Activated CD4-positive, alpha-beta T cell treated with anti-CD3 and anti-CD28 coated beads for 36 hours (primary cell): ENCODE measurements around the gene ATP5PO. TPM values are rescaled to one million over a fixed set of nuclear protein-coding genes. Genes with fewer than 3 reads are reported as not detected.

Experiments
- ATAC-seq: fragments of 200-7000 bp; cut with Tn5 transposase; one replicate; pipeline ENCODE4 v1.10.0; 2021; ENCODE audit warnings: mild to moderate bottlenecking, moderate library complexity
- CTCF ChIA-PET: fragments of 350-600 bp; sonication (Branson Sonifier 250); formaldehyde crosslinking; loops from one replicate; lab custom pipeline; 2021; ENCODE audit warnings: antibody characterized with exemption; lab: Charles Lee
- POLR2A ChIA-PET: fragments of 350-600 bp; sonication (Branson Sonifier 250); formaldehyde crosslinking; loops from one replicate; lab custom pipeline; 2021; ENCODE audit warnings: antibody characterized with exemption, inconsistent platforms; lab: Charles Lee
- DNase-seq: peaks from one replicate; pipeline ENCODE4 v3.0.0-alpha.2; 2020
- H3K27ac Mint-ChIP-seq: one replicate; pipeline ENCODE4 v1.8.0; 2021; ENCODE audit warnings: mixed read lengths
- H3K27me3 Mint-ChIP-seq: one replicate; pipeline ENCODE4 v1.8.0; 2021; ENCODE audit warnings: mixed read lengths
- H3K36me3 Mint-ChIP-seq: one replicate; pipeline ENCODE4 v1.8.0; 2021; ENCODE audit warnings: low read depth, mixed read lengths
- H3K4me1 Mint-ChIP-seq: one replicate; pipeline ENCODE4 v1.8.0; 2021; ENCODE audit warnings: mixed read lengths
- H3K4me3 Mint-ChIP-seq: one replicate; pipeline ENCODE4 v1.8.0; 2021; ENCODE audit warnings: mild to moderate bottlenecking, moderate library complexity, mixed read lengths
- H3K9me3 Mint-ChIP-seq: one replicate; pipeline ENCODE4 v1.8.0; 2021; ENCODE audit warnings: low read depth, mixed read lengths
- intact Hi-C, 2 experiments: fragments of 100-400 bp; cut with DNase I in 1 of 2; cut with micrococcal nuclease in 1 of 2; formaldehyde crosslinking; loops; one replicate each; pipeline versions ENCODE4 v1.14.2 to v1.15.1; 2022 to 2024; cut with DNase I, micrococcal nuclease
- total RNA-seq, 2 experiments: library from RNA; stranded (reverse); gene quantifications; one replicate each; pipeline ENCODE4 v1.2.3, GENCODE V29; 2021

Gene ATP5PO
- total RNA-seq, 2 experiments from 2014 or later: 177 to 238 TPM

GRCh38 chr21:33902349-33902748 is 13.3 kb downstream of the ATP5PO start:
- Mint-ChIP-seq H3K36me3 (peaks cover 51% of the 10 kb centered on the region), H3K27me3 (no peaks in the 10 kb centered on the region), H3K4me1 (no peaks in the 10 kb centered on the region), H3K9me3 (no peaks in the 10 kb centered on the region), H3K4me3 (no peak overlapping the region), H3K27ac (no peak overlapping the region)
- DNase-seq: no peak
- POLR2A ChIA-PET: no interaction called here
- intact Hi-C loops: no loop called here
- no peak for ATAC-seq
- CTCF ChIA-PET: interaction anchor here (1.2 kb wide), 1 partner anchor 445 kb away, joined by 3 read pairs; no protein-coding TSS in a partner anchor

GRCh38 chr21:33901412-33902288 is 14.0 kb downstream of the ATP5PO start:
- no peaks in the 10 kb centered on the region for H3K9me3 Mint-ChIP-seq
- H3K27me3 Mint-ChIP-seq: no peaks in the 10 kb centered on the region
- ChIA-PET CTCF (interaction anchor here (0.7 to 1.2 kb wide), 4 partner anchors 9 to 1377 kb away, joined by 3 to 4 read pairs (median 3); no protein-coding TSS in a partner anchor), POLR2A (no interaction called here)
- H3K27ac Mint-ChIP-seq: no peak overlapping the region
- peaks cover 44% of the 10 kb centered on the region for H3K36me3 Mint-ChIP-seq
- no peaks in the 10 kb centered on the region for H3K4me1 Mint-ChIP-seq
- intact Hi-C loops: no loop called here
- DNase-seq (peak; percentile 48), ATAC-seq (peak; percentile 81)
- H3K4me3 Mint-ChIP-seq: no peak overlapping the region

DNA sequence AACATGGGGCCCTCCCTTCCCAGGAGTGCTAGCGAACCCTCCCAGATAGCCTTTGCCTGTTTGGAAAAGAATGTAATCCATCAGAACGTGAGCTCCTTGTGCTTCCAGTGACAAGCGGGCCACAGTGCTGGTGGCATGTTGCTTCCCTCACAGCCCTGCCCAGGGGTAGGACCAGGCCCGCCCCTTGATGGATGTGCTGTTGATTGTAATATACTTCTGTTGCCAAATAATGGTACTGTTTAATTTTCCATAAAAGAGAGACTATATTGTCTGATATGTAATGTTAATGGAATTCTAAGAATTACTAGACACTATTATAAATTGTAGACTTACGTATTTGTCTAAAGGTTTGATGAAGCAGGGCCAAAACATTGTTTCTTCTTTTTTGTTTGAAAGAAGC is 16.4 kb downstream of the ATP5PO start:
- peaks cover 25% of the 10 kb centered on the region for H3K36me3 Mint-ChIP-seq
- intact Hi-C loops: loop anchor here in 1 of 2 experiments (10.0 kb wide), 1 partner anchor 254 kb away; the partner anchor contains the start of genes CRYZL1 and ITSN1
- peaks cover 6% of the 10 kb centered on the region for H3K27me3 Mint-ChIP-seq
- H3K4me3 Mint-ChIP-seq: no peak overlapping the region
- ChIA-PET CTCF (interaction anchor here (0.5 to 1.2 kb wide), 2 partner anchors 248 to 273 kb away, joined by 3 read pairs; no protein-coding TSS in a partner anchor), POLR2A (no interaction called here)
- peaks cover 13% of the 10 kb centered on the region for H3K4me1 Mint-ChIP-seq
- no peak overlapping the region for H3K27ac Mint-ChIP-seq
- no peak for DNase-seq
- no peak for ATAC-seq
- no peaks in the 10 kb centered on the region for H3K9me3 Mint-ChIP-seq

DNA sequence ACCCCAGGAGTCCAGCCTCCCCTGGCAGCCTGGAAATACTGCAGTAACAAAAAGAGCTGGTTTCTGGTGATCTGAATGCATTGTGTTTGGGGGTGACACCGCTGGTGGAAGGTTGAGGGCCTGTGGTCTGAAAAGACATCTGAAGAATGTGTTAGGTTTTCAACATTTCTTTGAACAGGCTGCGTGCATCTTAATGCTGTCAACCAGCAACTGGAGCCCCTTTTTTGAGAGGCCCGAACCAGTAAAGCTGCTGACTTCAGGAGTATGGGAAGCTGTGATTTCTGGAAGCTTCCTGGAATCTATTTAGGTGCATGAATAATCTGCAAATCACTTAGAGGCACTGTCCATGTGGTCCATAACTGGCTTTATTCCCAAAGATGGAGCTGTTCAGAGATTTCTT is 17.0 kb downstream of the ATP5PO start:
- intact Hi-C loops: loop anchor here in 1 of 2 experiments (10.0 kb wide), 1 partner anchor 254 kb away; the partner anchor contains the start of genes CRYZL1 and ITSN1
- peaks cover 14% of the 10 kb centered on the region for H3K4me1 Mint-ChIP-seq
- CTCF ChIA-PET: interaction anchor here (0.5 to 1.2 kb wide), 2 partner anchors 247 to 273 kb away, joined by 3 read pairs; no protein-coding TSS in a partner anchor
- H3K27ac Mint-ChIP-seq: no peak overlapping the region
- POLR2A ChIA-PET: interaction anchor here (0.7 kb wide), 1 partner anchor 1742 kb away, joined by 3 read pairs; no protein-coding TSS in a partner anchor
- no peaks in the 10 kb centered on the region for H3K9me3 Mint-ChIP-seq
- no peak overlapping the region for H3K4me3 Mint-ChIP-seq
- no peak for ATAC-seq
- no peak for DNase-seq
- H3K27me3 Mint-ChIP-seq: peaks cover 6% of the 10 kb centered on the region
- peaks cover 23% of the 10 kb centered on the region for H3K36me3 Mint-ChIP-seq

GRCh38 chr21:33897739-33898138 is 17.9 kb downstream of the ATP5PO start:
- intact Hi-C loops: loop anchor here in 1 of 2 experiments (10.0 kb wide), 1 partner anchor 253 kb away; the partner anchor contains the start of genes CRYZL1 and ITSN1
- ChIA-PET POLR2A (no interaction called here), CTCF (interaction anchor here (0.5 to 1.0 kb wide), 2 partner anchors 32 to 754 kb away, joined by 3 read pairs; no protein-coding TSS in a partner anchor)
- ATAC-seq (no peak), DNase-seq (no peak)
- H3K9me3 Mint-ChIP-seq: no peaks in the 10 kb centered on the region
- H3K4me1 Mint-ChIP-seq: peaks cover 14% of the 10 kb centered on the region
- H3K27ac Mint-ChIP-seq: no peak overlapping the region
- no peak overlapping the region for H3K4me3 Mint-ChIP-seq
- H3K27me3 Mint-ChIP-seq: peaks cover 6% of the 10 kb centered on the region
- H3K36me3 Mint-ChIP-seq: peaks cover 15% of the 10 kb centered on the region

DNA sequence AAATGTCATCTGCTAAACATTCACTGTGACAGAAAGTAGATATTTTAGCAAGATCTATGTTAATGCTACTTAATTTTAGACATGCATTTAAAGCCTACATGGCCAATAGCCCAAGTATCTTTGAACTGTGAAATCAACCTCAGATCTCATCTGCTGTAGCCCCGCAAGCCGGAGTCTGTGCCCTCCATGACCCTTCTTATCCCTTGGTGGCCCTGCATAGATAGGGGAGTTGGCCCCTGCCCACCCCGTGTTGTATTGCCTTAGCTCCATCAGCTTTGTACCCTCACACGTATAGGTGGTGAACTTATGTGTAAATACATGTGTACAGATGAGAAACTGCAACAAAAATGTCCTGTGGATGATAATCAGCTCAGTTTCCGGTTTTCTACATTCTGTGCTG is 18.5 kb downstream of the ATP5PO start:
- Mint-ChIP-seq H3K27ac (no peak overlapping the region), H3K4me3 (no peak overlapping the region), H3K9me3 (no peaks in the 10 kb centered on the region), H3K4me1 (peaks cover 14% of the 10 kb centered on the region), H3K36me3 (peaks cover 9% of the 10 kb centered on the region), H3K27me3 (peaks cover 6% of the 10 kb centered on the region)
- intact Hi-C loops: loop anchor here in 1 of 2 experiments (10.0 kb wide), 1 partner anchor 252 kb away; the partner anchor contains the start of genes CRYZL1 and ITSN1
- ATAC-seq (no peak), DNase-seq (no peak)
- ChIA-PET CTCF (interaction anchor here (0.5 to 1.4 kb wide), 4 partner anchors 14 to 753 kb away, joined by 3 read pairs; no protein-coding TSS in a partner anchor), POLR2A (no interaction called here)

DNA sequence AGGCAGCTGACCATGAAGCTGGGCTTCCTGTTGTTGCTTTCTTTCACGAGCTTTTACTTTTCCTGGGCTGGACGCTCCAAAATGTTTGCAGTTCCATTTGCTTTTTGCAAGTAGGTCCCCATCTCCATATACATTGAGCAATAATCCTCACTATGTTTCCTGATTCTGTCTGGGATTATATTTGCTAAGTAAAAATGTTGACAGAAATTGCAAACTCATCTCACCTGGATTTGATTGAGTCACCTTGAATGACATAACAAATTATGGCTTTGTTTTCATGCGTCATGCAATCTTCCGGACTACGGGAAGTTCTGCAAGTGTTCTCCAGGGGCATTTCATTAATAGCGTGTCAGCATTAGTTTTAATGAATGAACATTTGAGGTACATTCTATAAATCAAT is 18.9 kb downstream of the ATP5PO start:
- ATAC-seq: no peak
- H3K36me3 Mint-ChIP-seq: peaks cover 5% of the 10 kb centered on the region
- CTCF ChIA-PET: interaction anchor here (0.5 to 1.4 kb wide), 6 partner anchors 15 to 78 kb away, joined by 3 read pairs; partner anchors contain the start of gene ATP5PO
- DNase-seq: no peak
- POLR2A ChIA-PET: no interaction called here
- peaks cover 14% of the 10 kb centered on the region for H3K4me1 Mint-ChIP-seq
- H3K27ac Mint-ChIP-seq: no peak overlapping the region
- no peak overlapping the region for H3K4me3 Mint-ChIP-seq
- intact Hi-C loops: loop anchor here in 1 of 2 experiments (10.0 kb wide), 1 partner anchor 252 kb away; the partner anchor contains the start of genes CRYZL1 and ITSN1
- H3K9me3 Mint-ChIP-seq: no peaks in the 10 kb centered on the region
- H3K27me3 Mint-ChIP-seq: peaks cover 6% of the 10 kb centered on the region

DNA sequence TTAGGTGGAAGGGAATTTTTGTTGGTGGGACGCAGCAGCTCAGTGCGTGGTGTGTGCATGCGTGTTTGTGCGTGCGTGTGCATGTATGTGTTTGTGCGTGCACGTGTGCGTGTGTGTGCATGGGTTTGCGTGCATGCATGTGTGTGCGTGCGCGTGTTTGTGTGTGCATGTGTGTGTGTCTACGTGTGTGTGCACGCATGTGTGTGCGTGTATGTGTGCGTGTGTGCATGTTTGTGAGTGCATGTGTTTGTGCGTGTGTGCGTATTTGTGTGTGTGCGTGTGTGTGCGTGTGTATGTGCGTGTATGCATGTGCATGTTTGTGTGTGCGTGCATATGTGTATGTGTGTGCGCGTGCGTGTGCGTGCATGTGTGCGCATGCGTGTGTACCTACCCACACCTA is 20.2 kb downstream of the ATP5PO start:
- H3K27me3 Mint-ChIP-seq: peaks cover 6% of the 10 kb centered on the region
- CTCF ChIA-PET: interaction anchor here (0.6 to 1.0 kb wide), 4 partner anchors 28 to 205 kb away, joined by 3 to 4 read pairs (median 3); no protein-coding TSS in a partner anchor
- H3K27ac Mint-ChIP-seq: no peak overlapping the region
- H3K36me3 Mint-ChIP-seq: no peaks in the 10 kb centered on the region
- H3K9me3 Mint-ChIP-seq: no peaks in the 10 kb centered on the region
- DNase-seq (no peak), ATAC-seq (no peak)
- POLR2A ChIA-PET: no interaction called here
- peak overlapping the region; percentile 10 for H3K4me3 Mint-ChIP-seq
- intact Hi-C loops: loop anchor here in 1 of 2 experiments (10.0 kb wide), 1 partner anchor 251 kb away; the partner anchor contains the start of genes CRYZL1 and ITSN1
- H3K4me1 Mint-ChIP-seq: peaks cover 14% of the 10 kb centered on the region

GRCh38 chr21:33894736-33895288 is 20.8 kb downstream of the ATP5PO start:
- Mint-ChIP-seq H3K9me3 (no peaks in the 10 kb centered on the region), H3K27me3 (peaks cover 6% of the 10 kb centered on the region), H3K4me3 (peak overlapping the region; percentile 41), H3K4me1 (peaks cover 14% of the 10 kb centered on the region), H3K27ac (peak overlapping the region; percentile 64), H3K36me3 (no peaks in the 10 kb centered on the region)
- intact Hi-C loops: loop anchor here (1.0 to 10.0 kb wide), 2 partner anchors 250 to 253 kb away; partner anchors contain the start of genes ITSN1 (in 2 of the 2) and CRYZL1 (in 1 of the 2)
- ATAC-seq: peak; percentile 99
- ChIA-PET POLR2A (interaction anchor here (0.5 to 0.8 kb wide), 2 partner anchors 43 to 453 kb away, joined by 3 read pairs; no protein-coding TSS in a partner anchor), CTCF (interaction anchor here (0.6 to 1.0 kb wide), 4 partner anchors 29 to 206 kb away, joined by 3 to 4 read pairs (median 3); no protein-coding TSS in a partner anchor)
- DNase-seq: peak; percentile 87

DNA sequence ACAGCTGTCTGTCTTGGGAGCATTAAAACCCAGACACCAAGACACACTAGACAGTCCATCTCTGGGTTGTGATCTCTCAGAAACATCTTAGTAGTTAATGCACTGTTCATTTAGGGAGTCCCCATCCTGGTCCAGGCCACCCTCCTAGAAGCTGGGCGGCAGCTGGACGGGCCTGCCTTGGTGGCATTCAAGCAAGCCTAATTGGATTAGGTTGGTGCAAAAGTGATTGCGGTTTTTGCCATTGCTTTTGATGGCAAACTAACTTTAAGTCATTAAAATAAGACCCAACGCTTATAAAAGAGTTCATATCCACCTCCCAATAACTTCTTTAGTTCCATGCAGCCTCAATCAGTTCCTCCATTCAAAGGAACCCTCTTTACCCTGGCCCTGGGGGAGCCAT is 21.7 kb downstream of the ATP5PO start:
- Mint-ChIP-seq H3K27me3 (peaks cover 6% of the 10 kb centered on the region), H3K4me3 (no peak overlapping the region), H3K4me1 (peaks cover 14% of the 10 kb centered on the region), H3K9me3 (no peaks in the 10 kb centered on the region), H3K27ac (no peak overlapping the region), H3K36me3 (no peaks in the 10 kb centered on the region)
- intact Hi-C loops: loop anchor here (1.0 to 10.0 kb wide), 2 partner anchors 249 to 252 kb away; partner anchors contain the start of genes ITSN1 (in 2 of the 2) and CRYZL1 (in 1 of the 2)
- POLR2A ChIA-PET: no interaction called here
- ATAC-seq (no peak), DNase-seq (no peak)
- CTCF ChIA-PET: interaction anchor here (0.8 to 1.0 kb wide), 2 partner anchors 10 to 12 kb away, joined by 3 read pairs; no protein-coding TSS in a partner anchor
